Measurements from ENCODE around the gene GRIN2A.
A peak's percentile ranks its signal among the peaks of the same experiment; 100 is the strongest.

The GRIN2A gene

DNA sequence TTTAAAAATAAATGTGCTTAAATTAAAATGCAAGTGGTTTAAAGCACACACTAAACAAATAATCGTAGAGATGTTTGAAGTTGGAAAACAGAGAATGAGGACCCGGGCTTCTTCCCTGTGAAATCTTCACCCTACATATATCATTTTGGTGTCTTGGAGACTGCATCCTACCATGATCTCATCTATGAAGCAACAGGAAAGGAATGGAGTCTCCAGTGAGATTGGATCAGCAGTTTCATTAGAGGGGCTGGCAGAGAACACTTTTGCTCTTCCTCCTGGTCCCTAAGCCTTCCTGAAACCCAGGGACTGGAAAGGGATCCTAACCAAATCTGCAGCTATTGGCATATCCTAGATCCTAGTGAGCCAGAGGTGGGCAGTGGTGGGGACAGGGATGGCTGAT, 85.0 kb downstream of the GRIN2A start:
- intact Hi-C loops (cut with DNase I): no loop called here
- no peak for DNase-seq

DNA sequence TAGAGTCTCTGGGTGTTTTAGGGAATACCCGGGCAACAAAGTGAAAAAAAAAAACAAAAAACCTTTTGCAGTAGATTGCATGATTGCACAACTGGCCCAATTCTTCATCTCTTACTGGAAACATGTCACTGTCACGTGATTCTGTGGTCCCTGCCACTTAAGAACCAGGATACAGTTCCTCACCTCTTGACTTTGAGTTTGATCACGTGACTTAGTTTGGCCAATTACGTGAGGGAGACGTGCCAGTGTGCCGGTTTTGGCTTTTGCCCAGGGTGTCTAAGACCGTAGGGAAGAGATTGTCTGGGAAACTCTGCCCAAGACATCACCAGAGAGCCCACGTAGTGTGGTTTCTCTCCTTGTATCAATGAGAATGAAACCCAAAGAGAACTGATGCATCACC, 88.7 kb downstream of the GRIN2A start:
- no peak for DNase-seq
- intact Hi-C loops (cut with DNase I): no loop called here

DNA sequence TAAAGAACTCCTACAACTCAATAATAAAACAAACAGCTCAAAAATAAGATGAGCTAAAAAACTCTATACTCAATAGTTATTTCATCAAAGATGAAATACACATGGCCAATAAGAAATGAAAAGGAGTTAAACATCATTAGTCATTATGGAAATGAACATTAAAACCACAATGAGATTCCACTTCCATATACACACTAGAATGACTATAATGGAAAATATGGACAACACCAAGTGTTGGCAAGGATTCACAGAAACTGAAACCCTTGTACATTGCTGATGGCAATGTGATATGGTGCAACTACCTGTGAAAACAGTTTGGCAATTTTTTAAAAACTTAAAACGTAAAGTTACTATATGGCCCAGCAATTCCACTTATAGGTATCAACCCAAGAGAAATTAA, 91.4 kb downstream of the GRIN2A start:
- intact Hi-C loops (cut with DNase I): no loop called here
- DNase-seq: no peak

DNA sequence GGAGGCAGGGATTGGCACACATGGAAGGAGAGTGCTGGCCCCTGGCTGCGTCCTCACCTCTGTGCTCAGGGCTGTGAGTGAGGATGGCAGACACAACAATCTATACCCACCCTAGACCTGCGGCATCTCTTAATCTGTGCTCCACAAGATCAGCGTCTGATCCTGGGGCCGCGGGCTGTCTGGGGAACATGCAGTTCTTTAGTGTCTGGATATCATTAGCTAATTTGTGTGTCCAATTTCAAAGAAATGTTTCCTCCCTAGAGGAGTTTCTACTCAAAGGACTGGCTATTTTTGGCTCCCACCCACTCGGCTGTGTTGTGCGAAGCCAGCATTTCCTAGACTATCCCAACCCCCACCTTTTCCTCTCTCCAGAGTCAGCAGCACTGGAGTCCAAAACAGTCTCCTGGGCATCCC, 93.8 kb downstream of the GRIN2A start:
- intact Hi-C loops (cut with DNase I): no loop called here
- DNase-seq: peak in 1 of 10 donors; percentile 9

DNA sequence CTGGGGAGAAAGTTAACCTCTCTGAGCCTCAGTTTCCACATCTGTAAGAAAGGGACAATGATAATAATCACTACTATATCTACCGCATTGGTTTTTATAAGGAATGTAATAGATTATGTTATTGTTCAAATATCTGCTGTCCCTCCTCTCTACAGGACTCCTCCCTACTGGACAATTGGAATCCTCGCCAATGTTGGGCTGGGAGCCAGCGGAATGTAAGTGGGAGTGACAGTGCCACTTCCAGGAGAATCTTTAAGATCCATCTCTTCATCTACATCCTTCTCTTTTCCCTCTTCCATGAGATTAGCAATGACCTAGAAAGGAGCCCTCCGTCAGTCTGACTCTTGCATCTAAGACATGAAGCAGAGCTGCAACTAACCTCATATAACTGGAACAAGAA, 95.1 kb downstream of the GRIN2A start:
- intact Hi-C loops (cut with DNase I): no loop called here

DNA sequence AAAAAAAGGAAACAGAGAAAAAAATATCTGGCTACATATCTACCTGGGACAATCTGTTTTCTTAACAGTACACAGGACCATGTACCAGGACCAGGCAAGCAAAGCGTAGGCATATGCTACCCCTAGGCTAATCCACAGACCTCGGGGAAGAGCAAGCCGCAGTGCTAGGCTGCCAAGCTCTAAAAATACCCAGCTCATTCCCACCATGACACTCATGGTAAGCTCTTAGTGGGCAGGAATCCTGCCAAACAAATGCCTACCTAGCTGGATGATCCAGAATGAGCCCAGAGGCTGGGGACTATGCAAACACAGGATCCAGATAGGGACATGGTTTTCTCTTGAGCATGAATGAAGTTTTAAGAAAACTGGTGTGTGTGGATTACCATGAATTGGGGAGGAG, 95.6 kb downstream of the GRIN2A start:
- intact Hi-C loops (cut with DNase I): no loop called here
- peak in 4 of 10 donors; percentile 20 to 87 (median 50) for DNase-seq

More for the DNA sequence above, 95.1 kb downstream of the GRIN2A start:
- DNase-seq: no peak

DNA sequence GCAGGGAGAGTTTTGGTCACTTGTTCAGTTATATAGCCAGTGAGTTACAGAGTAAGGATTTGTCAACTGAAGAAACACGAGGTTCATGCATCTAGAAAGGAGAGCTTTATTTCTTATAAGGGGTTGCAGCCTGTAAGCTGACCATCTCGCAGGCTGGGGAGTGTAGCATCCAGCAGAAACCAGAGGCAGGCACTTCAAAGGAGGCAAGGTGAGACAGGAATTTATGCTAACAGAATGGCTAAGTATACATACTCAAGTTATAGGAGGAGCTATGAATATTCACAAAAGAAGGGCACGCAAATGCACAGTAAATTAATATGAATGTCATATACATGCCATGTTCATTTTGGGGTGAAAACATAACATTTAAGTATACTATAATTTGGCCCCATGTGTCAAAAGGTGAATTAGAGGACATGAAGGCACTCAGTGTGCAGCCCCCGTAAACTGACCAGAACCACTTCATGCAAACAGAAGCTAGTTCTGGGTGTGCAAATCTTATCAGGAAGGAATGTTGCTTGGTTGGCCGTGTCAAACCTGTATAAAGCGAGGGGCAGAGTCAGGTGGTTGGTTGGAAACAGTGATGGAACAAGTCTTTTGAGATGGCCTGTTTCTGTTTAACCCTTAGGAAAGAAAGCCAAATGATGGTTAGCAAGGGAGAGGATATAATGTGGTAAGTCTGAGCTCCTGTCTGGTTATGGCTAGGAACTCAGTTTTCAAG, 97.0 kb downstream of the GRIN2A start:
- no peak for DNase-seq
- intact Hi-C loops (cut with DNase I): no loop called here

DNA sequence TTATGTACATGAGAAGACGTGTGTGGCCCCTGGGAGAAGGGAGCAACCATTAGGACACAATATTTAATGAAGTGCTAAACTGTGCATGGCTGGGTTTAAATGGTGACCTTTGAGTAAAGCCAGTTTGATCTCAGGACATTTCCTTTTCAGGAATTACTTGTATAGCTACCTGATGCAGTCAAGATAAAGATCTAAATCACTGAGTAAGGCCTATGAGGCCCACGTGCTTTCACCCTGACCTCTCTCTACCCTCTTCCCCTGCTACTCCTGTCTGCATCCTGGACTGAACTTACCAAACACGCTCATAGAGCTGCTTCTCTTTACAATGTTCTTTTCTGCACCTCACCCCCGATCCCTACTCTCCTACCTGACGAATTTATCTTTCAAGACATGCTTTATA, 98.9 kb downstream of the GRIN2A start:
- no peak for DNase-seq
- intact Hi-C loops (cut with DNase I): no loop called here

DNA sequence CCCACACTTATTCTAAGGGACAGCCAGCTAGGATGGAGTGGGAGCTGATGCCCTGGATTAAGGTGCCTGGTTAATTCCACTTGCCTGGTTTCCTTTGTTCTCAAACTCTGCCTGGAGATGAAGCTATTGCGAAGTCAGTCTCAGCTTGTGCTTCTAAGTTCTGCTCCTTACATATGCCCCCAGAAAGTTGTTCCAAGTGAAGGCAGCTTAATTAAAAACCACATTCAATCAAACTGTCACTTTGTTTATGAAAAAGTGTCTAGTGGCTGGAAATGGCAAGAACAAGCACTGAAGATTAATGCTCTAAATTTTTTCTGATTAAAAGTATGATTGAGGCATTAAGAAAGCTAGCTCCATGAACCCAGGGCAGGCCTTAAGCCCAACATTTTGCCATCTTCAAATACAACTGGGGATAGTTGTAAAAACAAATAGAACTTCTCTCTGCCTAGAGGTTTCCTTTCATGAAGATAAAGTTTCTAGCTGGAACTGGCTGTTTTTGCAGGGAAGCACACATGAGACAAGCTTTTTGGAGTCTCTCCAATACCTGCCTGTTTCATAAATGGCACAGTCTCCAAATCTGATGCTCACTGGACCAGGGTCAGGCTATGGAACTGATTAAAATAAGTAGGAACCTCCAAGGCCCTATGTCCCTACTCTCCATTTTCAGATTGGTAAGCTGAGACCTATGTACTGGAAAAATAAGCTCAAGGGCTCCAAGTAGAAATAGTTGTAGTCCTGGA, 100.9 kb downstream of the GRIN2A start:
- intact Hi-C loops (cut with DNase I): no loop called here
- DNase-seq: no peak

DNA sequence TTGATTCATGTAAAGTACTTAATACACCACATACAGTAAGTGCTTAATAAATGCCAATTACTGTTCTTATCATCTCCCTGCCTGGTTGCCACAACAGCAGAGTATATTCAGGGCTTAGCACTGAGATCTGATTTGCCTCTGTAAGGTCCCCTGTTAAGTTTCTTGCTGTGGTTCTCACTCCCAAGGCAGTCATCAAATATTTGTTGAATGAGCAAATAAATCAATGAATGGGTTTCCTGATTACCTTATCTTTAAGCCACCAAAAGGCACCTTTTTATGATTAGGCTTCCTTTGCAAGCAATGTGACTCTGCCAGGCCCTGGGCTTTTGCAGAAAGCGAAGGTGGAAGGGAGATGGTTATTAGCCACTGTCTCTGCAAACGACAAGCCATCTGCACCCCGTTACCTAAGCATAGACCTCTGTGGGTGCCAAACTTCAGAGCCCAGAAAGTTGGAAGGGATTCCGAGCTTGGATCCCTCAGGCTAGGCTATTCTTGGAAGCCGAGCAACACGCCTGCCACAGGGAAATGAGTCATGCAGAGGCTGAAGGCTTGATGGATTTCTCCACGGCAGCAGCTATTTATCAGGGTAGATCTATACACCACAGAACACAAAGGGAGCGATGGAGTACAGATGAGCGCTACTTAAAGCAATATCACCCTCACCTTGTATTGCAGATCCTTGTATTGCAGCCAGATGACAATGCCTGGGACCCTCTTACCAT, 102.0 kb downstream of the GRIN2A start:
- peak; percentile 24 to 95 (median 70) for DNase-seq
- intact Hi-C loops (cut with DNase I): no loop called here

DNA sequence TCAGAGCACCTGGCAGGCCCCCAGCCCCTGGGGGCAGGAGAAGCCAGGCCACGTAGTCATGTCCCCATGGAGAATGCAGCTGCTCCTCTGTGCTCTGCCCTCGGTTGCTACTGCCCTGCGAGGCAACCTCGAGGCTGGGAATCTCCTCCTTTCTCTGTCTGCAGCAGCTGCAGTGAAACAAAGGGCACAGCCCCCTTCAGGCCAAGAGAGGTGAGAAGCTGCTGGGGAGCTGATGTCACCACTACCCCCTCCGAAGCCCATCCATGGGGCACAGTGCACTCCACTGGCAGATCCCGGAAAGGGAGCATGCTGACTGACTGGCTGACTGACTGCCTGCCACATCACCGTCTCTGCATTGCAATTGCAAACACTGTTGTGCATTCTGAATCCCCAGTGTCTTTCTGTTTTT, 103.7 kb downstream of the GRIN2A start:
- DNase-seq: peak in 6 of 10 donors; percentile 24 to 86 (median 63)
- intact Hi-C loops (cut with DNase I): no loop called here

DNA sequence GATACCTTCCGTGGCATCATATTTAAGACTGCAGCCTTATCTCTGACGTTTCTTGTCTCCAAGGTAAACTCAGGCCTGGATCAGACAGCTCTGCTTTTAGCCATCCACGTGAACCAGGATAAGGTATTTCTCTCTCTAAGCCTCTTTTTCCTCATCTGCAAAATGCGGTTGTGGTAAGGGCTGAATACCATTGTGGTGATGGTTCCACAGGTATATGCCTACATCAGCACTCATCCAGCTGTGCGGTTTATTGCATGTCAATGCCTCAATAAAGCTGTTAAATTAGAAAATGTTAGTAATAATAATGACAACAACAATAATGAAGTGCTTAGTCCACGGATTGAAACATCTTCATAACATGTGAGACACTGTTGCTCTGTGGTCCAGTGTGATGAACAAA, 104.4 kb downstream of the GRIN2A start:
- intact Hi-C loops (cut with DNase I): no loop called here
- DNase-seq: no peak

DNA sequence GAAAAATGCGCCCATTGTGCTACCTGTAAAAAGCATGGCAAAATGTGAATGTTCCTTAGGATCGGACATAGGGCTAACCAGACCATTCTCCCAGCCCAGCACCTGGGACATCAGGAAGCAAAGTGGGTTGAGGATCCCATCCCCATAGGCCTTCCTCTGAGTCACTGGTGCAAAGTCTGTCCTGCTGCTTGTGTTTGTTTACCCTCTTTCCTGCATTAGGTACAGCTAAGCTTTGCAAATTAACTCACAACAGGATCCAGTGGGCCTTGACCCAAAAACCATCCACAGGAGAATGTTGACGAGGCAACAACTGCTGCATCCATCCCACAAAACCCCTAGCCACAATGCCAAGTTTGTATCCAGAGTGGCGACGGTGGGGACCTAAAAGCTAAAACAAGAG, 106.2 kb downstream of the GRIN2A start:
- no peak for DNase-seq
- intact Hi-C loops (cut with DNase I): no loop called here

DNA sequence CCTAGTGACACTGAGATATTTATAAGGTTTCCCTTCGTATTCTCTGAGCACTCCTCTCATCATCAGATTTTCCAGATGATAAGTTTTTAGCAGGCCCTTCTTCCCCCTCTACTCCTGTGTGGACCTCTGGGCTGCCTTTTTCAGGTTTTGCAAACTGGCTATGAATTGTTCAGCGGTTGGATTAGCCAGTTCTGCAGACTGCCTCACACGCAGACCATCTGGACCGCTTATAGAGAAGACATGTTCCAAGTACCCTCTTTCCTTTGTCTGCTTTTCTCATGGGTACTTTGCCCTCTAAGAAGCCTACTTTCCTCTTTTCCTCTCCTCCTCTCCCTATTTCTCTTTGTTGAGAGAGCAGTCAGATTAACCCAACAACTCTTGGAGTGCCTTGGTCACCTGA, 111.6 kb downstream of the GRIN2A start:
- intact Hi-C loops (cut with DNase I): no loop called here
- no peak for DNase-seq

DNA sequence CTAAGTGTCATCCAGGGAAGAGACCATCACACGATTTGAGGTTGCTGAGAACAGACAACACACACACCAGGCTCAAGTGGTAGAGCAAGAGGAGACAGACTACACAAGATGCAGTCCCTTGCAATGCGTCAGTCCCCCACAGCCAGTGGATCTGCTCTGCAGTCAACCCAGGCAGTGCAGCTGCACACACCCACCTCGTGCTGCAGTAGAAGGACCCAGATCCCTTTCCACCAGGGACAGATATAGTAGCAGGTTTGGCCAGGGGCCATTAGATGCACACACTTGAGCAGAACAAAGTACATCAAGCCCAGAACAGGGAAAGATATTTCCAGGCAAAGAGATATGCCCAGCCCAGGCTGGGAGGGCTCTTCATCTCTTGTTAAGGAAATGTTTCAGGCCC, 112.9 kb downstream of the GRIN2A start:
- intact Hi-C loops (cut with DNase I): no loop called here
- DNase-seq: peak in 8 of 10 donors; percentile 67 to 96 (median 80)

DNA sequence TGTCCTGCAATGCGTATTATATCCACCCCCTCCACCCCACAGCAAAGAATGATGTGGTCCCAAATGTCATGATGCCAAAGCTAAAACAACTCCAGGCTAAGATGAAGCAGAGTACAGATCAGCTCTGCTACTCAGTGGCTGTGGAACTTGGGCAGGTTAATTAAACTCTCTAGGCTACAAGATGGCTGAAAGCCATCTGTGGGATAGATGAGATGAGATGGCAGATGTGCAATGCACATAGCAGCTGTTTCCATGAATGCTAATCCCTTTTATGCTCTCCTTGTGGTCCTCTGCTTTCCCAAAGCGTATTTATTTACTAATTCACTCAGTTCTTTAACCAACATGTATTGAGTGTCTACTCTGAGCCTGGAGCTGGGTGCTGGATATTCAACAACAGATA, 114.4 kb downstream of the GRIN2A start:
- intact Hi-C loops (cut with DNase I): no loop called here
- no peak for DNase-seq

DNA sequence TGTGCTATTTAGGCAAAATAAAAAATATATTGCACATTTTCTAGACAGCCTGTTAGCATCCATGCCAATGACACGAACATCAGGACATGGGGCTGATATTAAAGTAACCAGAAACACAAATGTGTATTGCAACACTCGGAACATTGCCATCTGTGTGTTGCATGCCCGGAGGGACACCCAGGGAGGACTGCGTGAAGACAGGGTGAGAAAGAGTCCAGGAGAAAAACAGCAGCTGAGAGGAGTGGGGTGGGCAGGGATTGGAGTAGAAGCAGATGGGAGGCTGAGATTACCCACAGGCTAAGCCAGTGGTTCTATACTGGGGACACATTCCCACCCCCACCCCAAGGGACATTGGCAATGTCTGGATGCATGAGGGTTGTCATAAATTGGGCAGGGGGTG, 114.8 kb downstream of the GRIN2A start:
- intact Hi-C loops (cut with DNase I): no loop called here
- DNase-seq: no peak

DNA sequence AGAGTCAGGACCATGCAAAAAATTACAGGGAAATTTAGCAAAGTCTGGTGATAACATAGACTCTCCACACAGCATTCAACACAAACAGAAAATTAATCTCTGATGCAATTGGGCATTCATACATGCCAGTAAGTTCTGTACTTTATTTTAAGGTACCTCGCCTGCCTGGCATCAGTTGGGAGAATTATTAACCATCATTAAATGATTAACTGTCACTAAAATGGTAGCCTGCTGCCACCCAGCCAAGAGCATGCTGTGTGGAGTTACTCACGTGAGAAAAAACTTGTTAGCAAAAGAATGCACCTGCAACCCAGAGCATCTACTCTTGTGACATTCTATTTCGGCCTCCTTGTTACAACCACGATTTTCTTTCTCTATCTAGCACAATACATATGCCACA, 117.2 kb downstream of the GRIN2A start:
- intact Hi-C loops (cut with DNase I): no loop called here
- no peak for DNase-seq

DNA sequence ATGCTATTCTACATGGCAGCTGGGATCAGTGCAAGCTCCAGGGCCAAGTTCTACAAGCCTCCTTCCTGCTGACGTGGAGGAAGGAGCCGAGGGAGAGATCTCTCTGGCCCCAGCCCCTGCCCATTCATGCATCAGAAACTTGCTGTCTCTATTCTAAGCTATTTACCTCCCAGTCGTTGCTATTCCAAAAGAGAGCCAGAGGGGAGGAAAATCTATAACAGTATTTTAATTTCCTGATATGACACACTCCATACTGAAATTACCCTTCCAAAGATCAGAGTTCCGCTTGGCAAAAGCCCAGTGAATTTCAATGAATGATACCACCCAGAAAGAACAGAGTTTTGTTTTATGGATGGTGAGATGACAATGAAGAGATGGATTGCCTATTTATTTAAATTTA, 133.4 kb downstream of the GRIN2A start:
- no peak for DNase-seq
- intact Hi-C loops (cut with DNase I): loop anchor here (10.0 kb wide), 1 partner anchor 76 kb away; no protein-coding TSS in a partner anchor

DNA sequence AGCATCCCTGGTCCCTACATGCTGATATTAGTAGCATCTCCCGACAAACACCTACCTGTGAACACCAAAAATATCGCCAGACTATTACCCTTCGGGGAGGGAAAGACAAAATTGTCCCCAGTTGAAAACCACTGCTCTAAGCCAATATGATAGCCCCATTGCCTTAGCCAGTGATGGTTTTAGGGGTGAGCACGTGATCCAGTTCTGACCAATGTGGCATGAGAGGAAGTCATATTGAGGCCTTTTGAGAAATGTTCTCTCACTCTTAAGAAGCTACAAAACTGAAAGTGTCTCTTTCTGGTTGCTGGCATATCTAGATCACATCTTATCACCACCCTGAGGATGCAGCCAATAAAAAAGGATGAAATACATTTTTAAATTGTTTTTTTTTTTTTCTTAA, 136.3 kb downstream of the GRIN2A start:
- intact Hi-C loops (cut with DNase I): loop anchor here (10.0 kb wide), 1 partner anchor 79 kb away; no protein-coding TSS in a partner anchor
- DNase-seq: no peak

DNA sequence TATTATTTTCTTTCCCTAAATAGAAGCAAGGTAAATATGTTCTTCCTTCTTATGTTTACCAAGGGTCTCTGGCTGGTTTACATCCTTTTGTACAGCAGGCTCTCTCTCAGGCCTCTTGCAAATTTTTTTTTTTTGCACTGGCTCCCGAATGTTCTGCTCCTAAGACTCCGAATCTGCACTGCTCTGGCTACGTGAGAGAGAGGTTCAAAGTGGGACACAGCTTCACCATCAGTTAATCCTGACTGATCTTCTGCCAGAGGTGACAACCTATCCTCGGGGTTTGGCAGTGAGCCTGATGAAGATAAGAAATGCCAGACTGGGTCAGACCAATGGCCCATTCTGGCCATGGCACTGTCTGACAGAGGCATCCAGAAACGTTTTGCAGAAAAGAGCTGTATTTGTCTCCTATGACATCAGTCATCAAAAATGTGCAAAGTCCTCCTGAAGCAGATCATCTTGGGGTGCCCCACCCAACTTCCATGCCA, 136.9 kb downstream of the GRIN2A start:
- no peak for DNase-seq
- intact Hi-C loops (cut with DNase I): loop anchor here (10.0 kb wide), 1 partner anchor 79 kb away; no protein-coding TSS in a partner anchor
